ENCODE data around the gene C5AR2.

- TF ChIP-seq, protein P1, sequence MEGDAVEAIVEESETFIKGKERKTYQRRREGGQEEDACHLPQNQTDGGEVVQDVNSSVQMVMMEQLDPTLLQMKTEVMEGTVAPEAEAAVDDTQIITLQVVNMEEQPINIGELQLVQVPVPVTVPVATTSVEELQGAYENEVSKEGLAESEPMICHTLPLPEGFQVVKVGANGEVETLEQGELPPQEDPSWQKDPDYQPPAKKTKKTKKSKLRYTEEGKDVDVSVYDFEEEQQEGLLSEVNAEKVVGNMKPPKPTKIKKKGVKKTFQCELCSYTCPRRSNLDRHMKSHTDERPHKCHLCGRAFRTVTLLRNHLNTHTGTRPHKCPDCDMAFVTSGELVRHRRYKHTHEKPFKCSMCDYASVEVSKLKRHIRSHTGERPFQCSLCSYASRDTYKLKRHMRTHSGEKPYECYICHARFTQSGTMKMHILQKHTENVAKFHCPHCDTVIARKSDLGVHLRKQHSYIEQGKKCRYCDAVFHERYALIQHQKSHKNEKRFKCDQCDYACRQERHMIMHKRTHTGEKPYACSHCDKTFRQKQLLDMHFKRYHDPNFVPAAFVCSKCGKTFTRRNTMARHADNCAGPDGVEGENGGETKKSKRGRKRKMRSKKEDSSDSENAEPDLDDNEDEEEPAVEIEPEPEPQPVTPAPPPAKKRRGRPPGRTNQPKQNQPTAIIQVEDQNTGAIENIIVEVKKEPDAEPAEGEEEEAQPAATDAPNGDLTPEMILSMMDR (IDR thresholded peaks at IDR 0.05): peak; percentile 76 to 92 (median 82)
- no peak for TF ChIP-seq POLR2A (IDR thresholded peaks at IDR 0.05)
Observed at GRCh38 chr19:47296036-47296435, 35.9 kb upstream of the C5AR2 start.
